ENCODE measurements around the gene ST3GAL6.

ST3GAL6 gene, protein sequence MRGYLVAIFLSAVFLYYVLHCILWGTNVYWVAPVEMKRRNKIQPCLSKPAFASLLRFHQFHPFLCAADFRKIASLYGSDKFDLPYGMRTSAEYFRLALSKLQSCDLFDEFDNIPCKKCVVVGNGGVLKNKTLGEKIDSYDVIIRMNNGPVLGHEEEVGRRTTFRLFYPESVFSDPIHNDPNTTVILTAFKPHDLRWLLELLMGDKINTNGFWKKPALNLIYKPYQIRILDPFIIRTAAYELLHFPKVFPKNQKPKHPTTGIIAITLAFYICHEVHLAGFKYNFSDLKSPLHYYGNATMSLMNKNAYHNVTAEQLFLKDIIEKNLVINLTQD

DNA sequence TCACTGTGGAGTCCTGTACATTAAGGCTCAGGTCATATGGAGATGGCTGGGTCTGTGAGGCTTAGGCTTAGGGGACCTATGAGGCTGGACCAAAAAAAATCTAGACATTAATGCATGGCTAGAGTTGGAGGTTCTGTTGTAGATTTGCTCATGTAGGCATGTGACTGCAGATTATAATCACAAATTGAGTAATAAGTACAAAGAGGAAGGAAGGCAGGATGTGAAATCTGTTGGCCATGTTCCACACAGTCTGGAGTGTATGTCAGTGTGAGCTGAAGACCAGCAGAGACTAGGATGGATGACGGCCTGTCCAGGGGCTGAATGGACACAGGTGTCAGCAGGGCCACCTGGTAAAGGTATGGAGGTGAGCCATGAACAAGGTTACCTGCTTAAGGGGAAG lies at the start of gene ST3GAL6:
Gene ST3GAL6 (plus strand): TSS at position 265 of the 400 bp plus-strand sequence. CDS start 5,101 bp downstream, outside the sequence.
- H3K9me3 ChIP-seq (ENCODE audit: control insufficient read depth, low read length), result no peaks in the 10 kb centered on the region
- no peaks in the 10 kb centered on the region for H3K79me2 ChIP-seq
- no peak within 1 kb of the TSS for H3K4me3 ChIP-seq (ENCODE audit: low read depth, low read length)
- H3K36me3 ChIP-seq (ENCODE audit: control insufficient read depth, insufficient read depth, low read length), result no peaks in the 10 kb centered on the region
- H3K4me1 ChIP-seq, result peaks cover 11% of the 10 kb centered on the region
- H2AFZ ChIP-seq, result peak within 1 kb of the TSS; percentile 36
- TF ChIP-seq, protein P1, sequence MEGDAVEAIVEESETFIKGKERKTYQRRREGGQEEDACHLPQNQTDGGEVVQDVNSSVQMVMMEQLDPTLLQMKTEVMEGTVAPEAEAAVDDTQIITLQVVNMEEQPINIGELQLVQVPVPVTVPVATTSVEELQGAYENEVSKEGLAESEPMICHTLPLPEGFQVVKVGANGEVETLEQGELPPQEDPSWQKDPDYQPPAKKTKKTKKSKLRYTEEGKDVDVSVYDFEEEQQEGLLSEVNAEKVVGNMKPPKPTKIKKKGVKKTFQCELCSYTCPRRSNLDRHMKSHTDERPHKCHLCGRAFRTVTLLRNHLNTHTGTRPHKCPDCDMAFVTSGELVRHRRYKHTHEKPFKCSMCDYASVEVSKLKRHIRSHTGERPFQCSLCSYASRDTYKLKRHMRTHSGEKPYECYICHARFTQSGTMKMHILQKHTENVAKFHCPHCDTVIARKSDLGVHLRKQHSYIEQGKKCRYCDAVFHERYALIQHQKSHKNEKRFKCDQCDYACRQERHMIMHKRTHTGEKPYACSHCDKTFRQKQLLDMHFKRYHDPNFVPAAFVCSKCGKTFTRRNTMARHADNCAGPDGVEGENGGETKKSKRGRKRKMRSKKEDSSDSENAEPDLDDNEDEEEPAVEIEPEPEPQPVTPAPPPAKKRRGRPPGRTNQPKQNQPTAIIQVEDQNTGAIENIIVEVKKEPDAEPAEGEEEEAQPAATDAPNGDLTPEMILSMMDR (IDR thresholded peaks at IDR 0.05), result no peak
- no peaks in the 10 kb centered on the region for H3K27me3 ChIP-seq (ENCODE audit: control insufficient read depth, insufficient read depth, low read length)
- no peak within 1 kb of the TSS for H3K27ac ChIP-seq
- H3K4me2 ChIP-seq (ENCODE audit: low read length), result no peak within 1 kb of the TSS
- H3K9ac ChIP-seq, result no peak within 1 kb of the TSS

DNA sequence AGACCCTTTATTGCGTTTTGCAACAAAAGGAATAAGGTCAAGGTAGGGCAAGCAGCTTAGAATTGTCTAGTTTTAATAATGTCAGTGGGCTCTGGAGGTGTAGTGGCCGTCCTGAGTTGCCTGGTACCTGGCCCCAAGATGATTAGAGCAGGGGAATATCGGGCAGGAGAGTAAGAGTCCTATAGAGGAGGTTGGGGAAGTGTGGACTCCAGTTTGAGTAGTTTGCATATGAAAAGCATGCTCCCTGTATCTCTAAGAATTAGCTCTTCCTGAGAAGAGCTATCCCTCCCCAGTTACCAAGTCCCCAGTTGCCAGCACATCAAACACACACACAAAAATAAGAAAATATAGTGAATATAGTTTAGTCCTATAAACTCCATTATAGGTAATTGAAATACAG lies 49.2 kb upstream of the ST3GAL6 start:
- Histone ChIP-seq H3K27me3 (ENCODE audit: control insufficient read depth, insufficient read depth, low read length) (no peaks in the 10 kb centered on the region), H3K79me2 (no peaks in the 10 kb centered on the region), H3K4me1 (no peaks in the 10 kb centered on the region), H2AFZ (no peak overlapping the region), H3K9me3 (ENCODE audit: control insufficient read depth, low read length) (no peaks in the 10 kb centered on the region), H3K4me2 (ENCODE audit: low read length) (no peak overlapping the region), H3K36me3 (ENCODE audit: control insufficient read depth, insufficient read depth, low read length) (no peaks in the 10 kb centered on the region), H3K4me3 (ENCODE audit: low read depth, low read length) (no peak overlapping the region), H3K9ac (no peak overlapping the region), H3K27ac (no peak overlapping the region)
- TF ChIP-seq, protein P1 (IDR thresholded peaks at IDR 0.05), result no peak

DNA sequence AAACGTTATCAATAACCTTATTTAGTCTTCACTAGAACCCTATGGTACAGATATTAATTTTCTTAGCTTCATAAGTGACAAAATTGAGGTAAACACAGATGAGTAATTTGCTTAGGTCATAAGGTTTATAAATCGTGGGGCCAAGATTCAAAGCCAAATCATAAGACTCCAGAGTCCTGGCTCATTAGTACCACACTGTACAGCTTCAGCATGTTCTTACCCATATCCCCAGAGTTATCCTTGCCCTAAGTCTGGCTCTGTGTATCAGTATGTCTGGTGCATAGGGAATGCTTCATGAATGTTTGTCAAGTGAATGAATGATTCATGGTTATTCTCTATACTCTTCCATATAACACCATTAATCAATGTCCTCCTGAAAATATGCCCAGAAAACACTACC lies 45.6 kb upstream of the ST3GAL6 start:
- H3K79me2 ChIP-seq, result no peaks in the 10 kb centered on the region
- H3K9ac ChIP-seq, result no peak overlapping the region
- H3K4me2 ChIP-seq (ENCODE audit: low read length), result no peak overlapping the region
- H3K36me3 ChIP-seq (ENCODE audit: control insufficient read depth, insufficient read depth, low read length), result no peaks in the 10 kb centered on the region
- no peaks in the 10 kb centered on the region for H3K9me3 ChIP-seq (ENCODE audit: control insufficient read depth, low read length)
- H3K27ac ChIP-seq, result no peak overlapping the region
- H3K4me3 ChIP-seq (ENCODE audit: low read depth, low read length), result no peak overlapping the region
- H3K27me3 ChIP-seq (ENCODE audit: control insufficient read depth, insufficient read depth, low read length), result no peaks in the 10 kb centered on the region
- H2AFZ ChIP-seq, result no peak overlapping the region
- no peaks in the 10 kb centered on the region for H3K4me1 ChIP-seq
- TF ChIP-seq, protein P1 (IDR thresholded peaks at IDR 0.05), result no peak

DNA sequence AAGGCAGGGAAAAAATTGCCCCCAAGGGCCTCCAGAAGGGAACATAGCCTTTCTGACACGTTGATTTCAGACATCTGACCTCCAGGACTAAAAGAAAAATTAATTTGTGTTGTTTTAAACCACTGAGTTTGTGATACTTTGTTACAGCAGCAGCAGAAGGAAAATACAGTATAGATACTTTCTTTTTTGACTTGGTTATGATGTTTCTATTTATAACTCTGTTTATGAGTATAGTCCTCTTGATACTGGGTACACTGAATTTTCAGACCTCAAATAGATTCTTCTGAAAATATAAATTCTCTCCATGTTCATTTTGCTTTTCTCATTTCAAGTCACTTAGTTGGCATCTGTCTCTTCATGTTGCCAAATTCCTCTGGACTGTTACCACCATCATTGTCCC lies 44.4 kb upstream of the ST3GAL6 start:
- Histone ChIP-seq H2AFZ (no peak overlapping the region), H3K79me2 (no peaks in the 10 kb centered on the region), H3K4me3 (ENCODE audit: low read depth, low read length) (no peak overlapping the region), H3K4me2 (ENCODE audit: low read length) (no peak overlapping the region), H3K4me1 (no peaks in the 10 kb centered on the region), H3K27ac (no peak overlapping the region), H3K9ac (no peak overlapping the region), H3K36me3 (ENCODE audit: control insufficient read depth, insufficient read depth, low read length) (no peaks in the 10 kb centered on the region), H3K27me3 (ENCODE audit: control insufficient read depth, insufficient read depth, low read length) (no peaks in the 10 kb centered on the region), H3K9me3 (ENCODE audit: control insufficient read depth, low read length) (no peaks in the 10 kb centered on the region)
- TF ChIP-seq, protein P1 (IDR thresholded peaks at IDR 0.05), result no peak

DNA sequence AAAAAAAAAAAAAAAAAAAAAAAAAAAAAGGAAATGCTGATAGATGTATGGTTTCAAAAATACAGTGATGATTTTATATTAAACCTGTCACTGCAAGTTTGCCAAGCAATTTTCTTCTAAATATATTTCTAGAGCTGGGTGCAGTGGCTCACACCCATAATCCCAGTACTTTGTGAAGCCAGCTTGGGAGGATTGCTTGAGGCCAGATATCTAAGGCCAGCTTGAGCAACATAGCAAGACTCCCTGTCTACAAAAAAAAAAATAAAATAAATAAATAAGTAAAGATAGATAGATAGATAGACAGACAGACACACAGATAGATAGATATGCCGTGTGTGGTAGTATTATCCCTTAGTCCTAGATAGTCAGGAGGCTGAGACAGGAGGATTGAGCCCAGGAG lies 41.4 kb upstream of the ST3GAL6 start:
- Histone ChIP-seq H3K36me3 (ENCODE audit: control insufficient read depth, insufficient read depth, low read length) (no peaks in the 10 kb centered on the region), H3K4me1 (no peaks in the 10 kb centered on the region), H3K79me2 (no peaks in the 10 kb centered on the region), H3K9ac (no peak overlapping the region), H3K4me3 (ENCODE audit: low read depth, low read length) (no peak overlapping the region), H3K9me3 (ENCODE audit: control insufficient read depth, low read length) (no peaks in the 10 kb centered on the region), H3K27me3 (ENCODE audit: control insufficient read depth, insufficient read depth, low read length) (no peaks in the 10 kb centered on the region), H3K4me2 (ENCODE audit: low read length) (no peak overlapping the region), H2AFZ (no peak overlapping the region), H3K27ac (no peak overlapping the region)
- TF ChIP-seq, protein P1 (IDR thresholded peaks at IDR 0.05), result no peak
